LNCaP clone FGC (cell line): ENCODE data around the gene KCP.

Experiments used
- DNase-seq: peaks from one replicate; pipeline ENCODE4 v3.0.0-alpha.2; 2011; ENCODE audit warnings: low read depth
- H3K4me3 ChIP-seq: 2 replicates; pipeline ENCODE4 v1.5.1; 2011; ENCODE audit warnings: mild to moderate bottlenecking, low read depth, low read length, control low read depth
- CTCF ChIP-seq: IDR thresholded peaks from 2 replicates; pipeline ENCODE4 v1.5.1; 2012; ENCODE audit warnings: mild to moderate bottlenecking; ENCODE audit not compliant: control insufficient read depth, insufficient read depth; ENCODE audit errors: extremely low read depth

The KCP gene

GRCh38 chr7:128867241-128867640, 43.3 kb downstream of the KCP start:
- TF ChIP-seq CTCF: no peak
- H3K4me3 ChIP-seq: no peak overlapping the region
- DNase-seq: no peak

GRCh38 chr7:128865996-128866877, 44.3 kb downstream of the KCP start:
- no peak overlapping the region for H3K4me3 ChIP-seq
- DNase-seq: no peak
- TF ChIP-seq CTCF: no peak

GRCh38 chr7:128865303-128865702, 45.2 kb downstream of the KCP start:
- TF ChIP-seq CTCF: no peak
- no peak overlapping the region for H3K4me3 ChIP-seq
- DNase-seq: no peak

- TF ChIP-seq CTCF: peak; percentile 56
- DNase-seq: peak; percentile 34
- peak overlapping the region; percentile 72 for H3K4me3 ChIP-seq
Observed at GRCh38 chr7:128863433-128863989, 47.0 kb downstream of the KCP start.

- no peak for TF ChIP-seq CTCF
- DNase-seq: peak; percentile 93
- H3K4me3 ChIP-seq: peak within 1 kb of the TSS; percentile 72
Observed at GRCh38 chr7:128862571-128863432, 47.7 kb downstream of the KCP start, which contains the start of gene ATP6V1F. TSS of gene ATP6V1F (plus strand) at chr7:128862856. CDS start at chr7:128862905, 49 bp downstream.

- no peak for TF ChIP-seq CTCF
- peak overlapping the region; percentile 72 for H3K4me3 ChIP-seq
Observed at GRCh38 chr7:128861957-128862570, 48.4 kb downstream of the KCP start.

More at GRCh38 chr7:128861957-128862570, 48.4 kb downstream of the KCP start:
- DNase-seq: no peak
